WI38 (cell line): ENCODE measurements around the gene NTRK2.

Experiments used
- H3K4me3 ChIP-seq: 2 replicates; pipeline ENCODE4 v1.5.1; 2011; ENCODE audit warnings: low read depth, mild to moderate bottlenecking, control low read depth, low read length
- CTCF ChIP-seq: IDR thresholded peaks from 2 replicates; pipeline ENCODE4 v1.5.1; 2012; ENCODE audit warnings: low read depth, mild to moderate bottlenecking, control low read depth, low read length

The NTRK2 gene

GRCh38 chr9:84953797-84954705 is 284.5 kb downstream of the NTRK2 start:
- H3K4me3 ChIP-seq = no peak overlapping the region
- TF ChIP-seq CTCF = no peak

GRCh38 chr9:84955155-84955554 is 285.6 kb downstream of the NTRK2 start:
- TF ChIP-seq CTCF = no peak
- no peak overlapping the region for H3K4me3 ChIP-seq

- TF ChIP-seq CTCF = no peak
- no peak overlapping the region for H3K4me3 ChIP-seq
Observed at GRCh38 chr9:84955971-84956370, 286.4 kb downstream of the NTRK2 start.

- no peak overlapping the region for H3K4me3 ChIP-seq
- no peak for TF ChIP-seq CTCF
Observed at GRCh38 chr9:84959339-84959738, 289.8 kb downstream of the NTRK2 start.

- no peak for TF ChIP-seq CTCF
- H3K4me3 ChIP-seq = no peak overlapping the region
Observed at GRCh38 chr9:84966876-84967830, 297.6 kb downstream of the NTRK2 start.

- TF ChIP-seq CTCF = no peak
- no peak overlapping the region for H3K4me3 ChIP-seq
Observed at GRCh38 chr9:84969084-84969483, 299.6 kb downstream of the NTRK2 start.
